Suprapubic skin (tissue), 3 donors: ENCODE data around the gene CHD9.

Experiments
- POLR2AphosphoS5 ChIP-seq, 3 donors: sonication (generic); formaldehyde crosslinking; IDR thresholded peaks; one replicate each; pipeline ENCODE4 v1.6.1; 2017; ENCODE audit warnings: antibody characterized with exemption in 3 of 3
- TF ChIP-seq, protein P1 (sequence below), 2 donors: fragments of 200-600 bp in 1 of 2; fragments of 450-650 bp in 1 of 2; sonication (generic) in 1 of 2; IDR thresholded peaks; one replicate each; pipeline ENCODE4 v1.5.1; 2016 to 2019; ENCODE audit warnings: antibody characterized with exemption in 2 of 2, mild to moderate bottlenecking in 1 of 2, moderate library complexity in 1 of 2

GRCh38 chr16:53219371-53219770 lies 164.6 kb downstream of the CHD9 start:
- no peak for TF ChIP-seq POLR2AphosphoS5 (IDR thresholded peaks at IDR 0.05)
- TF ChIP-seq, protein P1, sequence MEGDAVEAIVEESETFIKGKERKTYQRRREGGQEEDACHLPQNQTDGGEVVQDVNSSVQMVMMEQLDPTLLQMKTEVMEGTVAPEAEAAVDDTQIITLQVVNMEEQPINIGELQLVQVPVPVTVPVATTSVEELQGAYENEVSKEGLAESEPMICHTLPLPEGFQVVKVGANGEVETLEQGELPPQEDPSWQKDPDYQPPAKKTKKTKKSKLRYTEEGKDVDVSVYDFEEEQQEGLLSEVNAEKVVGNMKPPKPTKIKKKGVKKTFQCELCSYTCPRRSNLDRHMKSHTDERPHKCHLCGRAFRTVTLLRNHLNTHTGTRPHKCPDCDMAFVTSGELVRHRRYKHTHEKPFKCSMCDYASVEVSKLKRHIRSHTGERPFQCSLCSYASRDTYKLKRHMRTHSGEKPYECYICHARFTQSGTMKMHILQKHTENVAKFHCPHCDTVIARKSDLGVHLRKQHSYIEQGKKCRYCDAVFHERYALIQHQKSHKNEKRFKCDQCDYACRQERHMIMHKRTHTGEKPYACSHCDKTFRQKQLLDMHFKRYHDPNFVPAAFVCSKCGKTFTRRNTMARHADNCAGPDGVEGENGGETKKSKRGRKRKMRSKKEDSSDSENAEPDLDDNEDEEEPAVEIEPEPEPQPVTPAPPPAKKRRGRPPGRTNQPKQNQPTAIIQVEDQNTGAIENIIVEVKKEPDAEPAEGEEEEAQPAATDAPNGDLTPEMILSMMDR (IDR thresholded peaks at IDR 0.05): no peak
